Measurements from ENCODE around the gene AGRP. TPM values are rescaled to one million over a fixed set of nuclear protein-coding genes. Genes with fewer than 3 reads are reported as not detected.

Gene AGRP
- total RNA-seq, 1 donor from 2014 or later, result 4.9 TPM

- no peak overlapping the region for H3K4me3 ChIP-seq
- intact Hi-C loops (cut with DNase I), result no loop called here
- H3K9me3 ChIP-seq, result no peaks in the 10 kb centered on the region
- DNase-seq (no peak), ATAC-seq (no peak)
- no peak overlapping the region for H3K27ac ChIP-seq
- H3K36me3 ChIP-seq, result peaks cover 59% of the 10 kb centered on the region
- TF ChIP-seq CTCF (IDR thresholded peaks at IDR 0.05), result no peak
- H3K27me3 ChIP-seq, result no peaks in the 10 kb centered on the region
- H3K4me1 ChIP-seq, result peaks cover 66% of the 10 kb centered on the region
Observed at GRCh38 chr16:67445126-67445426, 38.3 kb downstream of the AGRP start.

- no peak for ATAC-seq
- Histone ChIP-seq H3K4me1 (peaks cover 63% of the 10 kb centered on the region), H3K36me3 (peaks cover 57% of the 10 kb centered on the region), H3K4me3 (no peak overlapping the region), H3K27me3 (no peaks in the 10 kb centered on the region), H3K27ac (peak overlapping the region; percentile 45), H3K9me3 (no peaks in the 10 kb centered on the region)
- intact Hi-C loops (cut with DNase I), result no loop called here
- no peak for DNase-seq
- no peak for TF ChIP-seq CTCF (IDR thresholded peaks at IDR 0.05)
Observed at GRCh38 chr16:67444259-67445125, 38.9 kb downstream of the AGRP start.

DNA sequence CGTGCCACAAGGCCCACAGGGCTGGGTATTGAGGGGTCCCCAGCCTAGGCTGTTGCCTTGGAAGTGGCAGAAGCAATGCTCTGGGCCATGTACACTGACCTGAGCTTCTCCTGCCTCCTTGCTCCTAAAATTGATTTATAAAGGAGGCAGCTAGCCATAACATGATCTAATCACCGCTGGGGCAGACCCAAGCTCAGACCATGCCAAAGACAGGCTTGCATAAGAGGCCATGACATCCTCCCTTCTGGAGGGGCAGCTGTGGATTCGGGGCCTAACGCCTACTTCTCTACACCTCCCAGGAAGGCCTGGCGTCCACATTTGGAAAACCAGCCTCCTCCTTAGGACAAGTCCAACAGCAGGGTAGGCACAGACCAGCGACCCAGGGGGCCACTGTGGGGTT, 40.1 kb downstream of the AGRP start:
- peak overlapping the region; percentile 45 for H3K27ac ChIP-seq
- H3K27me3 ChIP-seq, result no peaks in the 10 kb centered on the region
- intact Hi-C loops (cut with DNase I), result no loop called here
- peaks cover 56% of the 10 kb centered on the region for H3K4me1 ChIP-seq
- DNase-seq (no peak), ATAC-seq (no peak)
- TF ChIP-seq CTCF (IDR thresholded peaks at IDR 0.05), result no peak
- peaks cover 62% of the 10 kb centered on the region for H3K36me3 ChIP-seq
- no peak overlapping the region for H3K4me3 ChIP-seq
- H3K9me3 ChIP-seq, result no peaks in the 10 kb centered on the region

- Histone ChIP-seq H3K27me3 (no peaks in the 10 kb centered on the region), H3K36me3 (peaks cover 62% of the 10 kb centered on the region), H3K4me1 (peaks cover 50% of the 10 kb centered on the region), H3K4me3 (no peak overlapping the region), H3K9me3 (no peaks in the 10 kb centered on the region), H3K27ac (peak overlapping the region; percentile 45)
- no peak for ATAC-seq
- no peak for TF ChIP-seq CTCF (IDR thresholded peaks at IDR 0.05)
- intact Hi-C loops (cut with DNase I), result no loop called here
- DNase-seq, result no peak
Observed at GRCh38 chr16:67442581-67443255, 40.6 kb downstream of the AGRP start.

- H3K27me3 ChIP-seq, result no peaks in the 10 kb centered on the region
- ATAC-seq, result no peak
- intact Hi-C loops (cut with DNase I), result no loop called here
- peak overlapping the region; percentile 42 for H3K27ac ChIP-seq
- peaks cover 42% of the 10 kb centered on the region for H3K4me1 ChIP-seq
- H3K36me3 ChIP-seq, result peaks cover 68% of the 10 kb centered on the region
- no peaks in the 10 kb centered on the region for H3K9me3 ChIP-seq
- H3K4me3 ChIP-seq, result no peak overlapping the region
- no peak for DNase-seq
- TF ChIP-seq CTCF (IDR thresholded peaks at IDR 0.05), result no peak
Observed at GRCh38 chr16:67441907-67442306, 41.4 kb downstream of the AGRP start.
